GM08714 (cell line): ENCODE measurements around the gene LRRC8D.

Experiments used
- H3K4me3 ChIP-seq: fragments of 200-500 bp; sonication (Bioruptor generic); 2 replicates; pipeline ENCODE4 v1.5.1; 2014; ENCODE audit warnings: mild to moderate bottlenecking, low read length, inconsistent platforms
- ZNF274 ChIP-seq: IDR thresholded peaks from 2 replicates; pipeline ENCODE4 v1.6.1; 2012; ENCODE audit warnings: mild to moderate bottlenecking, low read depth, low read length

The LRRC8D gene

DNA sequence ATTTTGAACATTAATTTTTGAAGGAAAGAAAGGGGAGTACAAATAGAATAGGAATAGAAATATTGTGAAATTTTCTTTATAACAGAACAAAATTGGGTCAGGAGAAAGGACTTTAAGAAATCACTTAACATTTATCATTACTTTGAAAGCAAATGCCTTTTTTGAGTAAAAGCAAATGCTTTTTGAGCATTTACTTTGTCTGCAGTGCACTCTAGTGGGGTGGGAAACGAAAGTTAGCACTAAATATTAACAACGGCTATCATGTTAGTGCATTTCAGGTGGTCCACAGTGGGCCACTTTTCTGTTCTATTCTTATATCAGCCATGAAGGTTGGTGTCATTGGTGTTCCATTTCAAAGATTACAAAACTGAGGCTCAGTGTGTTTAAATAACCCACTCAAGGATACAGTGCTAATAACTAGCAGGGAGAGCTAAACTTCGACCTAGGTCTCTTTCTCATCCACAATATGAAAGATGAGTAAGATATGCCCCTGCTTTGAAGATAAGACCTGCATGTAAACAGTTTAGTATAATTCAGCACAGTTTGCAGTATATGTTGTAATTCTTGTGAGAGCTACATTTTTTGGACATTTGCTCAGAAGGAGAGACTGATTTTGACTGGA is 13.4 kb downstream of the LRRC8D start:
- TF ChIP-seq ZNF274, result no peak
- no peak overlapping the region for H3K4me3 ChIP-seq

GRCh38 chr1:89836252-89837035 is 15.6 kb downstream of the LRRC8D start:
- no peak overlapping the region for H3K4me3 ChIP-seq
- TF ChIP-seq ZNF274, result no peak

GRCh38 chr1:89837036-89837481 is 16.2 kb downstream of the LRRC8D start:
- no peak for TF ChIP-seq ZNF274
- H3K4me3 ChIP-seq, result no peak overlapping the region

GRCh38 chr1:89837510-89837909 is 16.7 kb downstream of the LRRC8D start:
- TF ChIP-seq ZNF274, result no peak
- no peak overlapping the region for H3K4me3 ChIP-seq

- TF ChIP-seq ZNF274, result no peak
- H3K4me3 ChIP-seq, result no peak overlapping the region
Observed at GRCh38 chr1:89839516-89839915, 18.7 kb downstream of the LRRC8D start.

DNA sequence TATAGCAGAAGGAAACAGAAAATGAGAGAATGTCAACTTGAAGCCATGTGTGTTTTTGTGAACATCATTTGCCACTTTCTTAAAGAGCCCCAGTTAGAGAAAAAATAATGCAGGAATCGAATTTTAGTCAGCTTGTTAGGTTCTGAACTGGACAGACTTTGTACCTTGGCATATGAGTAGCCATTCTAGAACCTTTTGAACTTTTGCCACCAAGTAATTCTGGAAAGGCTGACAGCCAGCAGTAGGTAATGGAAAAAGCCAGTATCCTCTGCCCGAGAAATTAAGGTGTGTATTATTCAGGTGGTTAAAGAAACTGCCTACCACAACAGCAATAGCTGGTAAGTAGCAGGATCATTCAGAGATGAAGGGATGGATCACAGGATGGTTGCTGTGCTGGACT is 20.7 kb downstream of the LRRC8D start:
- H3K4me3 ChIP-seq, result no peak overlapping the region
- no peak for TF ChIP-seq ZNF274

- peak overlapping the region; percentile 68 for H3K4me3 ChIP-seq
- TF ChIP-seq ZNF274, result no peak
Observed at GRCh38 chr1:89842567-89843272, 21.9 kb downstream of the LRRC8D start.

DNA sequence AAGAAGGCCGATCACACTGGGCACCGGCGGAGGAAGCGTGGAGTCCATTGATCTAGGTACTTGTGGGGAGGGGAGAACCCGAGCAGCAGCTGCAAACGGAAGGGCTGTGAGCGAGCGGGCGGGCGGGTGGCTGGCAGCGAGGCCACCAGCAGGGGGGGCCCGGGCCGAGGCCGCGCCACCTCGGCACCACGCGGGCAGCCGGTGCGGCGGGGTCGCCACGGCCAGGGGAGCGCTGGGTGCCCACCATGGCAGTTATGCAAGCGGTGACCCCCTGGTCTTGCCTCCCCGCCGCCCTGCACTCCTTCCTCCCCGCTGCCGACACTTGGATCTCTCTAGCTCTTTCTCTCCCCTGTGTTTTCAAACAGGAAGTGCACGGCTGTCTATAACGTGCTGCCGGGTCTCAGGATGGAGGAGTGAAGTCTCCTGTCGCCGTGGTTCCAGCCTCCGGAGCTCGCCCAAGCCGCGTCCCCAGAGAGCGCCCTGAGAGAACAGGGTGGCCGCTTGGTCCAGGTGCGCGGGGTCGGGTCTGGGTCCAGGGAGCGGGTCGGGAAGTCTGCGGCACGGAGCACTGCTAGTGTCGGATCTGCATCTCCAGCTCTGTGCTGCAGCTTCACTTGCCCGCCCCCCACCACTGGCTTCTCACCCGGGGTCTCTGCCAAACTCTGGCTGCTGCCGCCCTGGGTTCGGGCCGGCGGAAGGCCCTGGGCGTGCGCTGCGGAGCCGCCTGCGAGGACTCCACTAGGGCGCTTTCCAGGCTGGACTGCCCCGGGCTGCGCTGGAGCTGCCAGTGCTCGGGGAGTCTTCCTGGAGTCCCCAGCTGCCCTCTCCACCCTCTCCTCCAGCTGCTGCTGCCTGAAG is 22.7 kb downstream of the LRRC8D start:
- no peak for TF ChIP-seq ZNF274

GRCh38 chr1:89844241-89844807 is 23.5 kb downstream of the LRRC8D start:
- peak overlapping the region; percentile 68 for H3K4me3 ChIP-seq
- TF ChIP-seq ZNF274, result no peak

More for the DNA sequence above, 22.7 kb downstream of the LRRC8D start:
- H3K4me3 ChIP-seq, result peak overlapping the region; percentile 68

DNA sequence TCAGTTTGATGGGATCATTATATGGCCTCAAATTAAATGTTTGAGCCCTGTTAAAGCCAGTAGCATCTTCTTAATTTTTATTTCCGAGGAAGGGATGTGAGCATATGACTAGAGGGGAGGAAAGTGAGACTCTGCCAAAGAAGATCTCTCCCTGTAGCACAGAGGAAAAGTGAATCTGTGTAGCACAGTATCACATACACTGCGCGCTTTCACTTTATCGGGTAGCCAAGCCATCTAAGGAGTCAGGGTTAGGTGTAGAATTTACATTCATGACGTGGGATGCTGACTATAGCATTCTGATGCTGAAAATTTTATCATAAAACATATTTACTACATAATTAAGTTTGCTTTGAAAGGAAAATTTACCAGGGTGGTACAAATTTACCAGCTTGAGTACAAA is 24.0 kb downstream of the LRRC8D start:
- TF ChIP-seq ZNF274, result no peak
- H3K4me3 ChIP-seq, result peak overlapping the region; percentile 68; the same call in 1 of the 2 replicates

DNA sequence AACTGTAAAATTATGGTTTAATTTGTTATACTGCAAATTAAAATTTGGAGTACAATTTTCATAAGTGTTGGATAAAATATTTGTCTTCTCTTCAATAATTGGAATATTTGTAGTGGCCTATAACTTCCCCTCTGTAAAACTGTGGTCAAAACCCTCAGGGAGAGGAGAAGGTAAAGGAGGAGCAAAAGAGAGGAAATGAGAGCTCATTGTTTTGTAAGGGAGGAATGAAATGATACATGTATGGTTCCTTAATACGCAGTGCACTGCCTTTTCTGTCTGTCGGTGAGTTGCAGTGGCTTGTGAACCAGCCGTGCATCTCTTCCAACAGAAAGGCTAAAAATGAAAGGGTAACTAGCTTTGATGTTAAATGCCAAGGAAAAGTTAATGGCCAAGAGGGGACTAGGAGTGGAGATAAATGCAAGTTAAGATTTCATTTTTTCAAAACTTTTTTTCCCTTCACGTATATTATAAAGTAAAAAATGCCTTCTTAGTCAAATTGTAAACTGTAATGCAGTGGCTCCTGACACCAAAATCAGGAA is 26.4 kb downstream of the LRRC8D start:
- H3K4me3 ChIP-seq, result no peak overlapping the region
- no peak for TF ChIP-seq ZNF274

DNA sequence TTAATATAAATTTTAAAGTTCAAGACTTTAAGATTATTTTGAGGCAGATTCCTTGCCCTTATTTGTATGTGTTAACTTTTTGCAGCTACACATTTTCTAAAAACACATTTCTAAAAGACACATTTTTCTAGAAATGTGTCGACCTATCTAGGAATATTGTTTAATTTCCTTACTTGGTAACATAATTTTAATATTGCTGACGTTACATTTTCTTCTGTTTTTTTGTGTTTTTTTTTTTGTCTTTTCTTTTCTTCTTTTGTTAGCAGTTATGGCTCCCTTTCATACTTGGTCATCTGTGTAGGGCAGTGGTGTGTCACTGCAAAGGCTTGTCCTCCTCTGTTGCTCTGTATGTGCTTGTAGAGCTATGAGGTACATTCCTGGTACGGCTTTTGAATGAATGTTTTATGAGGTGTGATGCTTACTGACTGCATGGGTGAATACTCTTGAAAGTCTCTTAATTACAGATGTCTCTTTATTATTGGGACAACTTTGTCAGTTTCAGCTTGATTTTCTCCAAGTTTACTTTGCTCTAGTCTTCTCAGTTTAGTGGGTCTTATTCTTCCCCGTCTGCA is 30.1 kb downstream of the LRRC8D start:
- TF ChIP-seq ZNF274, result no peak

GRCh38 chr1:89854140-89854539 is 33.3 kb downstream of the LRRC8D start:
- TF ChIP-seq ZNF274, result no peak
- H3K4me3 ChIP-seq, result no peak overlapping the region

More for the DNA sequence above, 30.1 kb downstream of the LRRC8D start:
- H3K4me3 ChIP-seq, result no peak overlapping the region
